ENCODE data around the gene PUM1.
A peak's percentile ranks its signal among the peaks of the same experiment; 100 is the strongest.
"Not testable (repeated sequence)": the region's sequence is repeated elsewhere in the genome, so short reads cannot be mapped to it uniquely, and the experiment has no call there.

Gene PUM1

GRCh38 chr1:30990591-30990990, 74.9 kb downstream of the PUM1 start:
- no peak for DNase-seq

DNA sequence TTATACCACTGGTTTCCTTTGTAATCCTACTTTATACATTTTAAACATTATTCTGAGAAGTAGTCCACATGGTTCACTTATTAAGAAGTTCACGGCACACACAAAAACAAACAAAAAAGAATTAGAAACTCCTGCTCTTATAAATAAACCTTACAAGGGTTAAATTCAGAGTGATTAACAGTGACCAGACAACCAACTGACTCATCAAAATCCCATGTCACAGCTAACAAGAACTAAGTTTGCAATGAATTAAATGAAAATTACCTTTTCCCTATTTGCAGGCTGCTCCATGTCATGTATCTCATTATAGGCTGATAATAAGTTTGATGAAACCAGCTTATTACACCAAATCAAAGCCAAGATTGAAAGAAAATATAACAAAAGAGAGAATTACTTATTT, 77.5 kb downstream of the PUM1 start:
- peak; percentile 46 for DNase-seq

DNA sequence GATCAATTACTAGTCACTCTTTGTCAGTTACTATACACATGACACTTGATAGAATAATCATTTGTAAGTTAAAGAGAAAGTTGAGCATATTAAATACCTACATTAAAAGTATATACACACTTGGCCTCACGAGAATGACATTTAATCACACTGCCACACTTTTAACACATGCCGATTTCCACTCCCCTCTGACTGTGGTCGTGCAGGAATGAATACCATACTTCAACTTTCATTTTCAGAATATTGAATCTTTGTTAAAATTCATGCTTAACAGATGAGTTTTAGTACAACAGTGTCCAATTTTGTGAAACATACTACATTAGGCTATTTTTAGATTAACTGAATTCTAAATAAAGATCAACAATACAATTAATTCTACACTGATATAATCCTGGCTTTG, 78.8 kb downstream of the PUM1 start:
- no peak for DNase-seq

- no peak for DNase-seq
Observed at GRCh38 chr1:30984991-30985503, 80.5 kb downstream of the PUM1 start.

DNA sequence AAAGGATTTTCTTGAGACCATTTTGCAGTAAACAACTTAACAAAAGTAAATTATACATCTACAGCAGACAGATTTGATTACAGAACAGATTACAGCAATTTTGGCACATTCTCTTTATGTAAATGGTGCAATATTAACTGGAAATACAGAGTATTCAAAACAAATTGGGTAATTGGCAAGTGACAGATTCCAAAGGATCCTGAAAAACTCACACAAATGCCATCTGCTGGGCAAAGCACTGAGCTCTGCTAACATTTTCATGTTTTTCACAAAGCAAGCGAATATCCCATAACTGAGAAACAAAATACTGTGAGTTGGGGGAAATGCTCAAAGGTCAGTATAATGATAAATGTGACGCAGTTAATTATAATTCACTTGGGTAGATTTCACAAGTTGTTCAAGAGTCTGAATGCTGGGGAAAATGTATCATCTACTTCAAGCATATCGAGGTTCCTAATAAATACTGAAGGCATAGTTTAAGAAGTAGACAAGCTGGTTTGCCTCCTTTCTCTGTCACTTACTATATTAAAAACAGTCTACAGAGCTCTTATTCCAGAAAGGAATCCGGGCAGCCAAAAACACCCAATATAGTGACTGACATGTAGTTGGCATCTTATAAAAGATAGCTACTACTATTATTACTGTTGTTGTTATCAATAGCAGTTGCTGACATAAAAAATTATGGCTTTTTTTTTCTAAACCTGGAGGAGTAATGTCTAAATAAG, 81.2 kb downstream of the PUM1 start:
- DNase-seq: no peak

GRCh38 chr1:30982937-30983336, 82.6 kb downstream of the PUM1 start:
- DNase-seq: no peak

DNA sequence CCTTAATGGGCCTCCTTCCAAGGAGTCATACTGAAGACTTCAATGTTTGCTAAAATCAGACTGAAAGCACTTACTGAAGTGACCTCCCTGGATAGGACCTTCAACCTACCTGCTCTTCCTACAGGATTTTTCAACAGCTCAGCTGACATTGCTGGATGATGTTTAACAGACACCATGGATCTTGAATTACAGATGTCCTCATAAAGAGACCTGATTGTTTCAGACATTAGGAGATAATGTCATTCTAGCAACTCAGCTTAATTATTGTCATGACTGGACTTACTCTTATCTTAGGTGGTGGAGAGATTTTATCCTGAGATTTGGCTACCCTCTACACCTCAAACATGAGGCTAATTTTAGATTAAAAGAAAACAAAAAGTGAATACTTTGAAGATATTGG, 83.1 kb downstream of the PUM1 start:
- no peak for DNase-seq

DNA sequence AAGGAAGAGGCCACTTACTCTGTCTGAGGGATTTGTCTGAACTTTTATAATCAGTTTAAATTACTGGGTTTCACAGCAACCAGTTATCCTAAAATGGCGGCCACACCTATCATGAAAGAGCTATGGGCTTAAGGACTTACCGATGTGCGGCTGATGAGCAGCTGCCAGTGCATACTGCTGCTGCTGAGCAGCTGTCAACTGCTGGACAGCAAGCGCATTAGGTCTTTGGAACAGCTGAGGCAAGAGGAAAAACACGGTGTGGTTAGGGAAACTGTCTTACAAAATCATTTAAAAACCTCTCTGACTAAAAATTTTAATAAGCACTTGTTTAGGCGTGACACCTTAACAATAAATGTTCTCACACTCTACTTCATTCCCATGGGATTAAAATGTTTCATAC, 84.3 kb downstream of the PUM1 start:
- DNase-seq: no peak

GRCh38 chr1:30977511-30977910, 88.0 kb downstream of the PUM1 start:
- DNase-seq: no peak

GRCh38 chr1:30977105-30977504, 88.4 kb downstream of the PUM1 start:
- peak; percentile 53 for DNase-seq

- DNase-seq: peak; percentile 60
Observed at GRCh38 chr1:30976143-30976542, 89.4 kb downstream of the PUM1 start.

GRCh38 chr1:30975217-30975616, 90.3 kb downstream of the PUM1 start:
- DNase-seq: no peak

- no peak for DNase-seq
Observed at GRCh38 chr1:30974536-30974935, 91.0 kb downstream of the PUM1 start.

GRCh38 chr1:30972349-30972748, 93.2 kb downstream of the PUM1 start:
- not testable (repeated sequence) for DNase-seq

DNA sequence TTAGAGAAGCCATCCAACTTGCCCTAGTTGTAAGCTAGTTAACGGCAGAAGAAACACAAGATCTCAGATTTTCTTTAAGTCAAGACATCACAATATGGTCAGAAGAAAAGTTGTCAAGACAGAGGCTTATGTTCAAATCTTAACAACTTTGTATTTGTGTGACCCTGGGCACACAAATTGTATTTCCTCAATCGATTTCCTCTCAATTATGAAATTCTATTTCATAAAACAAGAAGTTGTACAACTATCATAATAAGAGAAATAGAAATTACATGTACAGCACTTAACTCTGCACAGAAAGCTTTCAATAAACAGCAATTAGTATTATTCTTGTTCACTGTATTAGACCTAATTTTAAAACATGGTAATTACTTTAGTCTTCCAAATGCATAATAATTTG, 94.0 kb downstream of the PUM1 start:
- DNase-seq: no peak

GRCh38 chr1:30969903-30970302, 95.6 kb downstream of the PUM1 start:
- no peak for DNase-seq

- no peak for DNase-seq
Observed at GRCh38 chr1:30968220-30968971, 97.1 kb downstream of the PUM1 start.

DNA sequence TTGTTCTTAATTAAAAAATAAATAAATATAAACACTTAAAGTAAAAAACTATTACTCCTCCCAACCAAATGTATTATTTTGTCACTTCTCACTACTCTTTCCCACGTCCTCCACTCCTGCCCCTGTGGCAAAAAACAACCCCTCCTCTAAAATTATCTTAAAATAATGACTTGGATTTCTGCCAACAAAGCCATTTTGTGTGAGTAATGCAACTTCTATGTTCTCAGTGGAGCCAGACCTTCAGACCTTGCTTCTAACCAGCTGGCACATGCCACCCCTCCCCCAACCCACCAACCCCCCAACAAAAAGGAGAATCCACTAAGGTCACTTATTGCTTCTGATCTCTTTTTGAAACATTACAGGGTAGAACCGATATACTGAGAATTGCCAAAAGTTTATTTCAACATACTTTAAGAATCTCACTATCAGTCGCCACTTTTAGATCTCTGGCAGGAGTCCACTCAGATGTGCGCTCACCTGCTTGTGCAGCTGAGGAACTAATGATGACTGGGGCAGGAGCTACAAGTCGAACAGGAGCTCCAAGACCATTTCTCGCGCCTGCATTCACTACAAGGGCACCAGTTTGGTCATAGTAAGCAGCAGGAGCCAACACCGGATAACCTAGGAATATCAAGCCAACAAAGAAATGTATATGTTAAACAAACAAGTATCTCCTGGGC, 98.7 kb downstream of the PUM1 start:
- DNase-seq: peak; percentile 55

DNA sequence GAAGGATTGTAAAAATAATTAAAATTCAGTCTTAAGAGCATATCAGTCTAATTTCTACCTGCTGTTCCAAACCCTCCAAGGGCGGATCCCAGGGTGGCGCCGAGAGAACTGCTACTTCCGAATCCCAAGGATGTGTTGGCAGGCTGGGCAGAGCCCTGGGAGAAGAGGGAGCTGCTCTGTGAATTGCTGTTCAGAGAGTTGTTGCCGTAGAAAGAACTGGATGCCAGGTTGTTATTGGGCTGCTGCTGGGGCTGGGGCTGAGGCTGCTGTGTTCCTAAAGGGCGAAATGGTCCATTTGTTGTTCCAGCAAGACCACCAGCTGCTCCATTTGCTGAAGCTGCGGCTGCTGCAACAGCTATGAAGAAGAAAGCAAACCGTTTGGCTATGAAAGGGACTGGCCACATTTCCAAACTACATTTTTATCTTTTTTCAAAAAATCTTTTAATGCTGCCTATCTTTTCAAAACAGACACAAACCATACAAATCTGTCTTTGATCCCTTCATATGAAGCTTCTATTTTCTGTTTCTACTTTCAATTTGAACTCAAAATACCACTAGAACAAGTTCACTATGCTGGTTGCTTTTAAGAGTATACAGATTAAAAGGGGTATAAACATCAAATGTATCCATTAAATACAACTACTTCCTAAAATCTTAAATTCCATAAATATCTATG, 99.5 kb downstream of the PUM1 start:
- no peak for DNase-seq

DNA sequence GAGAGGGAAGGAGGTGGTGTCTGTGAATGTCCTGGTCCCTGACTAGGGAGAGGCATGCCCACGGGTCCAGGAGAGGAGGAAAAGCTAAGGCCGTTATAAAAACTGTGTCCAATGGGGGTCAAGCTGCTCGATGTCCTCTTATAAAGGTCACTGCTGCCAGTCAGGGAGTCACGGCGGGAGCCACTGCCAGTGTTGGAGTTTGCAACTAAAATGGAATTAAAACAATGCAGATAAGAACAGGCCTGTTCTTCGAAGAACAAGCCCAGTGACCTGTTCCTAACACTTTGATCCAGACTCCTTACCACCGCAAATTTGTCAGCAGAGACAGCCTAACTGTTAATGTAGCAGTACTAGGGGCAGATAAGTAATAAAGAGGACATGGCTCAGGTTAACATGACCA, 100.8 kb downstream of the PUM1 start:
- DNase-seq: no peak

DNA sequence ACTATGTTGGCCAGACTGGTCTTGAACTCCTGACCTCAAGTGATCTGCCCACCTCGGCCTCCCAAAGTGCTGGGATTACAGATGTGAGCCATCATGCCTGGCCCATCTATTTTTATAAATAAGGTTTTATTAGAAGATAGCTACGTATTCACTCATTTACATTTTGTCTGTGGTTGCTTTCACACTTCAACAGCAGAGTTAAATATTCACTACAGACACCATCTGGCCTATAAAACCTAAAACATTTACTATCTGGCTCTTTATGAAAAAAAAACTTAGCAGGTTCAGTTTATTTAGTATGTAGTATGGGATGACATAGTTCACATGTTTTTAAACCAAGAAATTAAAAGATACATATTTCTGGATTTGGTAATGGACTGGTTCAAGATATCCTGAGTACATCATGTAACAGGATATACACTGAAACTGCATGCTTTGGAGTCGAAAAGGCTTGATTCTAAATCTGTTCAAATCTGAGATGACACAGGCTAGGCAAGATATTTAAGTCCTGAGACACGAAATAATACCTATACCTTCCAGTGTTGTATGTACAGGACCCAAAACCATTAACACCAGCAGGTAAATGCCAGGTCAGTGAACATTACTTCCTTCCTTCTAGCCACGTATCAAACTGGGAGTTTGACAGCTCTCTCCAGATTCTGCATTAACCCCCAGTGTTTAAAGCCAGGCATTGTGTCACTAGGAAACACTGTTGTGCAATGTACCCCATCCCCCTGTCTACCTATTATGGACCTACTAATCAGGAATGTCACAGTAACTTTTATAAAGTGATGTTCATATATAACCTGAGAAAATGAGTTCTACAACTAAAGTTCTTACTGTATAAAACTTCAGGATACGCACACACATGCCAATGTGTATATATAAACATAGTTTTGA, 102.7 kb downstream of the PUM1 start:
- no peak for DNase-seq

- DNase-seq: no peak
Observed at GRCh38 chr1:30957560-30958222, 107.8 kb downstream of the PUM1 start.
